SJCRH30 (cell line): ENCODE data around the gene IFI16. TPM values are rescaled to one million over a fixed set of nuclear protein-coding genes. Genes with fewer than 3 reads are reported as not detected.

Experiments used
- DNase-seq, 2 experiments: peaks; one replicate each; pipeline ENCODE4 v3.0.0-alpha.2; 2015 to 2020
- H3K27ac ChIP-seq: fragments of 250-450 bp; sonication (Bioruptor Pico); 2 replicates; pipeline ENCODE4 v1.5.1; 2020; ENCODE audit warnings: mild to moderate bottlenecking, moderate library complexity
- H3K27me3 ChIP-seq: fragments of 250-450 bp; sonication (Bioruptor Pico); 2 replicates; pipeline ENCODE4 v1.5.1; 2020; ENCODE audit warnings: mild to moderate bottlenecking, moderate library complexity
- H3K36me3 ChIP-seq: fragments of 250-450 bp; sonication (Bioruptor Pico); 2 replicates; pipeline ENCODE4 v1.5.1; 2020; ENCODE audit warnings: mild to moderate bottlenecking, moderate library complexity
- H3K4me1 ChIP-seq: fragments of 250-450 bp; sonication (Bioruptor Pico); 2 replicates; pipeline ENCODE4 v1.5.1; 2020; ENCODE audit warnings: mild to moderate bottlenecking, moderate library complexity
- H3K4me3 ChIP-seq: fragments of 250-450 bp; sonication (Bioruptor Pico); 2 replicates; pipeline ENCODE4 v1.5.1; 2020; ENCODE audit warnings: mild to moderate bottlenecking, moderate library complexity
- H3K9me3 ChIP-seq: fragments of 250-450 bp; sonication (Bioruptor Pico); replicated peaks from 2 replicates; pipeline ENCODE4 v1.5.1; 2020; ENCODE audit warnings: mild to moderate bottlenecking, moderate library complexity
- total RNA-seq: library from RNA; depleted of rRNA; stranded (reverse); fragments of >200 nt; shearing (Covaris generic); gene quantifications from 2 replicates; pipeline ENCODE4 v1.2.3, GENCODE V29; 2014; rRNA removed

The IFI16 gene
- total RNA-seq = 55.5 and 63.8 TPM in 2 replicates

DNA sequence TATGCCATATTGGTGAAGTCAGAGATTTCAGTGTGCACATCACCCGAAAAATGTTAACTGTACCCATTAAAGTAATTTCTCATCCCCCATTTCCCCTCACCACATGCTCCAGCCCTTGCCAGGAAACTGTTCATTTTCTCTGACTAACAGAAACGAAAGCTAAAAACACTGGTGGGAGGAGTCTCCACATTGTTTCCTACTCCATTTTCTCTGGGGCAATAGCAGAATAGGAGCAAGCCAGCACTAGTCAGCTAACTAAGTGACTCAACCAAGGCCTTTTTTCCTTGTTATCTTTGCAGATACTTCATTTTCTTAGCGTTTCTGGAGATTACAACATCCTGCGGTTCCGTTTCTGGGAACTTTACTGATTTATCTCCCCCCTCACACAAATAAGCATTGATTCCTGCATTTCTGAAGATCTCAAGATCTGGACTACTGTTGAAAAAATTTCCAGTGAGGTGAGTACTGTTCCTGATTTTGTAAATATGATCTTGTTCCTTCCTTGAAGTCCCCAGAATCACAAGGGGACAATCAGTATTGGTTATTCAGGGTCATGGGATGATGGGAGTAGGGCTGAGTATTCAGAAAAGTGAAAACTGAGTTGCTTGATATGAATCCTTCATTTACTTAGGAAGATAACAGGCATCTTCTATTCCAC lies at the start of gene IFI16:
Gene IFI16 (plus strand): TSS at position 204 of the 658 bp plus-strand sequence. CDS start 4,774 bp downstream, outside the sequence.
- Histone ChIP-seq H3K36me3 (no peaks in the 10 kb centered on the region), H3K4me1 (peaks cover 32% of the 10 kb centered on the region), H3K9me3 (no peaks in the 10 kb centered on the region), H3K27me3 (no peaks in the 10 kb centered on the region), H3K27ac (peak within 1 kb of the TSS; percentile 77), H3K4me3 (peak within 1 kb of the TSS; percentile 65)
- DNase-seq = peak; percentile 31 to 72

DNA sequence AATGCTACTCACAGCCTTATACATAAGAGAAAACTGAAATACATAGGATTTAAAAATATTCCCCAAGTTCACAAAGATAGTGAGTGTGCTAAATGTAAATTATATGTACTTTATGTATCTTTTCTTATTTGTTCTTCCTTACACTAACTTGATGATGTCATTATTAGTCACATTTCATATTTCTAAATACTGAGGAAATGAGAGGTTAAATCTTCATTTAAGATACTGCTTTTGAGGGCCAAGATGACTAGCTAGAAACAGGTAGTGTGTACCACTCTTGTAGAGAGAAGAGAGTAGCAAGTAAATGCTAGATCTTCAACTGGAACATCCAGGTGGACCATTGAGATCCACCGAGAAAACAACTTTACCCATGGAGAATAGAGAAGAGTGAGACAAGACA lies 48.5 kb upstream of the IFI16 start:
- Histone ChIP-seq H3K36me3 (no peaks in the 10 kb centered on the region), H3K9me3 (no peaks in the 10 kb centered on the region), H3K27ac (no peak overlapping the region), H3K4me1 (no peaks in the 10 kb centered on the region), H3K27me3 (no peaks in the 10 kb centered on the region), H3K4me3 (no peak overlapping the region)
- DNase-seq = no peak

DNA sequence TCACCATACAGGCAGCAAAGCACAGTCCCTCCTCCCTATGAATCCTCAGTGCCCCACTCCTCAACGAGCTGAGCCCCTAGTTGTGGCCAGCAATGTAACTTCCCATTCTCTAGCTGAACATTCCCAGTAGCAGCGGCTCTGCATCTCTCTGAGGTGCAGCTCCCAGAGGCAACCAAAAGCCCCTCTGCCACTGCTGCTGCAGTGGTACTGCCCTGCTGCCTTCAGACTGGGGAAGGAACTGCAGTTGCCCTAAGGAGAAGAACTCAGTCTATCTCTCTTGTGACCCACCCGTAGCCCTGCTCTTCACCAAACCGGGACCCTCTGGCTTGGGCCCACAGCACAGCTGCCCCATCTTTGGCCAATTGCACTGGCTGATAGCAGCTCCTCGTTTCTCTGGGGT lies 46.7 kb upstream of the IFI16 start:
- H3K4me1 ChIP-seq = no peaks in the 10 kb centered on the region
- no peaks in the 10 kb centered on the region for H3K36me3 ChIP-seq
- no peaks in the 10 kb centered on the region for H3K9me3 ChIP-seq
- DNase-seq = no peak
- H3K27ac ChIP-seq = no peak overlapping the region
- H3K27me3 ChIP-seq = no peaks in the 10 kb centered on the region
- H3K4me3 ChIP-seq = no peak overlapping the region

DNA sequence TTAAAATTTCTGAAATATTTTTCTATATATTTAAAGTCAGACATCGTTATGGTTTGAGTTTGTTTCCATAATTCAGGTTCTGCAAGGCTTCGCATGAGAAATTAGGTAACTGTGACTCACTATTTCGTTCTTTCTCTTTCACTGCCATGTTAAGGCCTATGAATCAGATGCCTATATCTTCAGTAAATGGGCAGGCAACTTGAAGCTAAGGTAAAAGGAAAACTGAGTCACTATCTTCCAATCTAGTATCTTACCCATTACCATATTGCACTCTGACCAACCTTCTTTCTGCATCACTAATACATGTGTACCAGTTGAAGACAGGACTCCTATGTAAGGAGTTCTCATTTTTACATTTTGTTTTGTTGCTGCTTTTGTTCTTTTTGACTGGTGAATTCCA lies 40.5 kb upstream of the IFI16 start:
- H3K4me1 ChIP-seq = no peaks in the 10 kb centered on the region

DNA sequence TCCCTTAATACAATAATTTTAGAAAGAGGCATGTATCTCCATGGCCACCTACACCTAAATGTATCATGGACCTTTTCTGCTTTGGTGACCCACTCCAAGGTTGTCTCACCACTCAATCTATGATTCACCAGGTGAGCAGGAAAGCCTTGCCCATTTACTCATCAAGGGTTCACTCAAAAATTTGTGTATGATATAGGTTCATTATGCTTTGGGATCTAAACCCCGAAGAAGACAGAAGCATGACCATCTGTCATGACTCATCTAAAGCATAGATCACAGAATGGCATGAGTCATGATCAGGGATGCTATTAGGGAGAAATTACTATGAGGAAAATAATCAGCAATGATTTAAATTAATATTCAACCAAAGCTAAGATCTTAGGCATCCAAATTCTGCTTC lies 39.9 kb upstream of the IFI16 start:
- no peak overlapping the region for H3K4me3 ChIP-seq
- no peaks in the 10 kb centered on the region for H3K36me3 ChIP-seq
- no peaks in the 10 kb centered on the region for H3K9me3 ChIP-seq
- H3K27me3 ChIP-seq = no peaks in the 10 kb centered on the region
- H3K4me1 ChIP-seq = no peaks in the 10 kb centered on the region
- DNase-seq = no peak
- no peak overlapping the region for H3K27ac ChIP-seq

More for the DNA sequence above, 40.5 kb upstream of the IFI16 start:
- no peaks in the 10 kb centered on the region for H3K9me3 ChIP-seq
- no peak overlapping the region for H3K27ac ChIP-seq
- H3K27me3 ChIP-seq = no peaks in the 10 kb centered on the region
- no peak overlapping the region for H3K4me3 ChIP-seq
- no peak for DNase-seq
- H3K36me3 ChIP-seq = no peaks in the 10 kb centered on the region

DNA sequence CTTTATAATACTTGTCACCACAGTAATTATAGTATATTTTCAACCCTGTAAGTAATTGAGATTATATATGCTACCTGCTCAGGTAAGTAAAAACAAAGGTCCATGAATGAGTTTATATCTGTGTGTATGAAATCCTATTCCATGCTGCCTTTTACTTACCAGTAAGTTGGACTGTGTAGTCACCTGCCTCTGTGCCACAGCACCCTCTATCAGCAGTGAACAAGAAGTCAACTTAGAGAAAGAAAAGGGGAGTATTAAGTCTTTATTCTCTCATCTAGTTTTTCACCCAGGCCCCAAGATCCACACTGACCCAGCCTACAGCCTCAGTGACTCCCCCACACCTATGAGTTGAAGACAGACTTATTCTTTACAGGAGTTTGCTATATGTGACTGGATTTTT lies 36.9 kb upstream of the IFI16 start:
- peak in 1 of 2 experiments; percentile 4 for DNase-seq
- Histone ChIP-seq H3K27me3 (no peaks in the 10 kb centered on the region), H3K27ac (no peak overlapping the region), H3K36me3 (no peaks in the 10 kb centered on the region), H3K9me3 (no peaks in the 10 kb centered on the region), H3K4me1 (no peaks in the 10 kb centered on the region), H3K4me3 (no peak overlapping the region)

DNA sequence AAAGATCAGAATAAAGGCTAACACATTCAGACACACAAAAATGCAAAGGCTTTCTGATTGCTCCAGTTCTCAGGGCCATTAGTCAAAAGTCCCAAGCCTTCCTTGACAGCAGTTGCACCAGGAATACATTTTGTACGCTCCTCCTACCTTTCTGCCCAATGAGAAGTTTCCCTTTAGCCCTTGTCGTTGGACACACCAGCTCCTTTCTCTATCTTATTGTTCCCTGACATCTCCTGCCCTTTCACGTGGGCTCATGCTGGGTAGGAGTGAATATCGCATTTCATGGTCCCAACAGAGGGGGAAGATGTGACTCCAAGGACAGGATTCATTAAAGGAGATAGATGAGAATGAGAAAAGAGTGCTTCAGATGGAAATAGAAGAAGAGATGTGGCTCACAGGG lies 33.5 kb upstream of the IFI16 start:
- no peak overlapping the region for H3K4me3 ChIP-seq
- H3K27ac ChIP-seq = no peak overlapping the region
- H3K4me1 ChIP-seq = no peaks in the 10 kb centered on the region
- H3K9me3 ChIP-seq = no peaks in the 10 kb centered on the region
- H3K36me3 ChIP-seq = no peaks in the 10 kb centered on the region
- DNase-seq = no peak
- H3K27me3 ChIP-seq = no peaks in the 10 kb centered on the region

DNA sequence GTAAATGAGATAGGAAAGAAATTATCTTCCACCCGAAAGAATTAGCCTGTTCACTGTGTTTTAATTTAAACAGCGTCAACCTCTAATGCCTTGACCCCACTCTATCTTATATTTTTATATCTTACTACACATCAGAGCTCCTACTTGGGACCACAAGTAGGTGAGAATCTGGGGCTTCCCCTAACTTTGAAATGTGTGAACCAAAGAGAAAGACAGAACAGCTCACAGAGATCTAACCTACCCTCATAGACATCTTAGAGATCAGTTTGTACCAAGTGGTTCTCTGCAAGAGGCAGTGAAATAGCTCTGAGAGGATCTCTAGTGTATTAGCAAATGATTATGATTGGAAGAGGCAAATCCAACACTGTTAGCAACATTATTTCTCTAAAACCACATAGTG lies 31.0 kb upstream of the IFI16 start:
- DNase-seq = no peak
- no peaks in the 10 kb centered on the region for H3K9me3 ChIP-seq
- no peaks in the 10 kb centered on the region for H3K4me1 ChIP-seq
- H3K27ac ChIP-seq = no peak overlapping the region
- H3K4me3 ChIP-seq = no peak overlapping the region
- no peaks in the 10 kb centered on the region for H3K27me3 ChIP-seq
- H3K36me3 ChIP-seq = no peaks in the 10 kb centered on the region

DNA sequence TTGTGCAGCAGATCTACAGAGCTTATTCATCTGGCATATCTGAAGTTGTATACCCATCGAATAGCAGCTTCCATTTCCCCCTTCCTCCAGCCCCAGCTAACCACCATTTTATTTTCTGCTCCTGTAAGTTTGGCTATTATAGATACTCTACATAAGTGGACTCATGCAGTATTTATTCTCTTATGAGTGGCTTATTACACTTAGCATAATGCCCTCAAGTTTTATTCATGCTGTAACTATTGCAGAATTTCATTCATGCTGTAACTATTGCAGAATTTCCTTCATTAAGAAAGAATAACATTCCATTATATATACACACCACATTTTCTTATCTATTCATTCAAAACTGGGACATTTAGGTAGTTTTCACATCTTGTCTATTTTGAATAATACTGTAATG lies 30.5 kb upstream of the IFI16 start:
- no peak for DNase-seq
- Histone ChIP-seq H3K9me3 (no peaks in the 10 kb centered on the region), H3K27ac (no peak overlapping the region), H3K36me3 (no peaks in the 10 kb centered on the region), H3K4me3 (no peak overlapping the region), H3K4me1 (no peaks in the 10 kb centered on the region), H3K27me3 (no peaks in the 10 kb centered on the region)

DNA sequence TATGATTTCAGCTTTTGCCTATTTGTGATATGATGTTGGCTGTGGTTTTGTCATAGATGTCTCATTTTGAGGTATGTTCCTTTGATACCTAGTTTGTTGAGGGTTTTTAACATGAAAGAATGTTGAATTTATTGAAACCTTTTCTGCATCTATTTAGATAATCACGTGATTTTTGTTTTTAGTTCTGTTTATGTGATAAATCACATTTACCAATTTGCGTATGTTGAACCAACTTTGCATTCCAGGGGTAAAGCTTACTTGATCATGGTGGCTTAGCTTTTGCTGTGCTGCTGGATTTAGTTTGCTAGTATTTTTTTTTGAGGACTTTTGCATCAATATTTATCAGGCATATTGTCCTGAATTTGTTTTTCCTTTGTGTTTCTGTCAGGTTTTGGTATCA lies 26.5 kb upstream of the IFI16 start:
- DNase-seq = no peak
- Histone ChIP-seq H3K4me1 (no peaks in the 10 kb centered on the region), H3K27me3 (no peaks in the 10 kb centered on the region), H3K4me3 (no peak overlapping the region), H3K9me3 (no peaks in the 10 kb centered on the region), H3K36me3 (no peaks in the 10 kb centered on the region), H3K27ac (no peak overlapping the region)

DNA sequence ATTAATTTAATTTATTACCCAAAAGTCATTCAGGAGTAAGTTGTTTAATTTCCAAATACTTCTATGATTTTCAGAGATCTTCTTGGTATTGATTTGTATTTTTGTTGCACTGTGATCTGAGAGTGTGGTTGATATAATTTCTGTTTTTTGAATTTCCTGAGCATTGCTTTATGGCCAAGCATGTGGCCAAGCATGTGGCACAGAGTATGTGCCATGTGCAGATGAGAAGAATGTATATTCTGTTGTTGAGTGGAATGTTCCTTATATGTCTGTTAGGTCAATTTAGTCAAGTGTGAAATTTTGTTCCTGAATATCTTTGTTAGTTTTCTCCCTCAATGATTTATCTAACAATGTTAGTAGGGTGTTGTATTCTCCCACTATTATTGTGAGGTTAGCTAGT lies 25.3 kb upstream of the IFI16 start:
- no peaks in the 10 kb centered on the region for H3K27me3 ChIP-seq
- DNase-seq = no peak
- H3K27ac ChIP-seq = no peak overlapping the region
- no peaks in the 10 kb centered on the region for H3K9me3 ChIP-seq
- no peaks in the 10 kb centered on the region for H3K36me3 ChIP-seq
- no peak overlapping the region for H3K4me3 ChIP-seq
- H3K4me1 ChIP-seq = no peaks in the 10 kb centered on the region

DNA sequence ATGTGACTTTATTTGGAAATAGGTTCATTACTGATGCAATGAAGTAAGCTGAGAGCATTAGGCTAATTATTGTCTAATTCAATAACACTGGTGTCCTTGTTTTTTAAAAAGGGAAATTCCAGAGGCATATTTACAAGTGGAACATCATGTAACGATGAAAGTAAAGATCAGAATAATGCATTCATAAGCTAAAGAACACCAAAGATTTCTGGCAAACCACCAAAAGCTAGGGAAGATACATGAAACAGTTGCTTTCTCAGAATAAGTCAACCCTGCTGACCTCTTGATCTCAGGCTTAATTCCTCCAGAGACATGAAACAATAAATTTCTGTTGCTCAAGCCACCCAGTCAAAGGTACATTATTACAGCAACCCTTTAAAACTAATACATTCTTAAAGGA lies 20.3 kb upstream of the IFI16 start:
- no peaks in the 10 kb centered on the region for H3K27me3 ChIP-seq
- no peaks in the 10 kb centered on the region for H3K9me3 ChIP-seq
- no peak overlapping the region for H3K27ac ChIP-seq
- H3K4me3 ChIP-seq = no peak overlapping the region
- H3K36me3 ChIP-seq = no peaks in the 10 kb centered on the region
- peak in 1 of 2 experiments; percentile 43 for DNase-seq
- H3K4me1 ChIP-seq = no peaks in the 10 kb centered on the region

DNA sequence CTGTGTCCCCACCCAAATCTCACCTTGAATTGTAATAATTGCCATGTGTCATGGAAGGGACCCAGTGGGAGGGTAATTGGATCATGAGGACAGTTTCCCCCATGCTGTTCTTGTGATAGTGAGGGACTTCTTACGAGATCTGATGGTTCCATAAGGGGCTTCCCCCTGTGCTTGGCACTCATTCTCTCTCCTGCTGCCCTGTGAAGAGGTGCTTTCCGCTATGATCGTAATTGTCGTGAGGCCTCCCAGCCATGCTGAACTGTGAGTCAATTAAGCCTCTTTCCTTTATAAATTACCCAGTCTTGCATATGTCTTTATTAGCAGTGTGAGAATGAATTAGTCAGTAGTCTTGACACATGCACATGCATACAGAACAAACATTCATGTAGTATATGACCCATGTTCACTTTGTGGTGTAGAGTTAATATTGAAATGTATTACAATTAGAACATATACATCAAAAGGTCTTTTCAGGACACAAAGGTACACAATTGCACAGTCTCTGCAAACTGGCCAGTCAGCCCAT lies 16.9 kb upstream of the IFI16 start:
- Histone ChIP-seq H3K9me3 (no peaks in the 10 kb centered on the region), H3K4me3 (no peak overlapping the region), H3K27ac (no peak overlapping the region), H3K36me3 (no peaks in the 10 kb centered on the region), H3K4me1 (no peaks in the 10 kb centered on the region), H3K27me3 (no peaks in the 10 kb centered on the region)
- DNase-seq = no peak

DNA sequence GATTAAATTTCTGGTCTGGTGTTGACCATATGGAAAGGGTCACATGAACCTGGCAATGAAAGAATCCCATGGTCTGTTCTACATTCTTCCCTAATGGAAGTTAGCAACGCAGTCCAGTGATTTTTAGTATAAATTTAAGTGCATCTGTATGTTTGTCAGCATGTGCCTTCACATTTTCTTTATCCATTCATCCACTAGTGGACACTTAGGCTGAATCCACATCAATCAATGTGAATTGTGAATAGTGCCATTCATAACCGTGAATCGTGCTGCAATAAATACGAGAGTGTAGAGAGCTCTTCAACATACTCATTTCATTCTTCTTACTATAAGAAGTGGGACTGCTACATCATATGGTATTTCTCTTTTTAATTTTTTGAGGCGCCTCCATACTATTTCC lies 12.7 kb upstream of the IFI16 start:
- H3K27me3 ChIP-seq = no peaks in the 10 kb centered on the region
- no peak overlapping the region for H3K27ac ChIP-seq
- H3K4me1 ChIP-seq = peaks cover 7% of the 10 kb centered on the region; the same call in 1 of the 2 replicates
- H3K4me3 ChIP-seq = no peak overlapping the region
- H3K36me3 ChIP-seq = no peaks in the 10 kb centered on the region
- no peaks in the 10 kb centered on the region for H3K9me3 ChIP-seq
- no peak for DNase-seq

DNA sequence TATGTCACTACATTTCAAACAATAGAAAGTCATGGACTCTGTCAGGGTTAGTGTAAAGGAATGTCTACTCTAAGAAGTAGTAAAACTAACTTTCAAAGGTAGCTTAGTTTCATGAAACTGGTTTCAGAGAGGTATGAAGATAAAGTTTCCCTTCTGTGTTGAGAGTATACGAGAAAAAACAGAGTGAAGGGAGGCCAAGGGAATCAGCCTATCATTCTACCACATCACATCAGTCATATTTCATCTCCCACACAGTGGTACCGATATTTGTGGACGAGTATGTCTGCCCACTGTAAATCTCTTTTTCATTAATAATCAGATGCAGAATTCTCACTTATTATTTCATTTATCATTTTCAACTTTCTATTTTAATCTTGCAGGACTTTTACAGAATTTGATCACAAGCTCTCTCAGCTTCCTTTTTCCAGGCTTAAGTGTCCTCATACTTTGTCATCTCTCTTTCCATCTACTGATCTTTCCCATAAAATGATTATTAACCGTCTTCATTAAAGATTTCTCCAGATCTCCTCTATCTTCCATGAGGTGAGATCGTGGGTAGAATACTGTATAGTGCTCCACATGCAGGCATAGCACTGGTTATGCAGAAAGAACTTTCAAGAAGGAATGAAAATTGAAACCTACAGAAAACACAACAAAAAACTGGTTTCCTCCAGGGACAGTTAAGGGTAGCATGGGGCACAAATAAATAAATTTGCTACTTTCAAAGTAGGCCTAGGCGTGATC lies 11.5 kb upstream of the IFI16 start:
- Histone ChIP-seq H3K36me3 (no peaks in the 10 kb centered on the region), H3K27ac (no peak overlapping the region), H3K9me3 (no peaks in the 10 kb centered on the region), H3K4me1 (peaks cover 7% of the 10 kb centered on the region; the same call in 1 of the 2 replicates), H3K4me3 (peak overlapping the region; percentile 56), H3K27me3 (no peaks in the 10 kb centered on the region)
- no peak for DNase-seq
